Measurements from ENCODE around the gene LMF1. TPM values are rescaled to one million over a fixed set of nuclear protein-coding genes. Genes with fewer than 3 reads are reported as not detected.

The LMF1 gene
- polyA plus RNA-seq, 3 donors = 5.9 to 14.7 (median 10.6) TPM

GRCh38 chr16:803754-804080, 167.1 kb downstream of the LMF1 start:
- H3K4me2 ChIP-seq (replicated peaks; ENCODE audit: extremely low read depth, low read length, poor library complexity, severe bottlenecking) = no peak overlapping the region
- Mint-ChIP-seq H3K36me3 (peaks cover 0 to 3% of the 10 kb centered on the region in 2 donors), H3K9me3 (peaks cover 0 to 2% (median 0%) of the 10 kb centered on the region in 7 donors), H3K27me3 (ENCODE audit: low read depth in 3 of 3) (peaks cover 21 to 54% (median 28%) of the 10 kb centered on the region in 3 donors), H3K27ac (no peak overlapping the region), H3K4me1 (peaks cover 15% of the 10 kb centered on the region), H3K4me3 (no peak overlapping the region)
- H4K20me1 ChIP-seq (ENCODE audit: insufficient read depth, low read length) = no peaks in the 10 kb centered on the region
- no CpG with 5 or more reads among the region's 8 CpGs for WGBS (ENCODE audit: insufficient coverage)
- no peaks in the 10 kb centered on the region for H3K9me3 ChIP-seq (replicated peaks in 1 of 2; ENCODE audit: control insufficient read depth in 1 of 2, insufficient read depth in 1 of 2, low read length in 2 of 2)
- H3K27me3 ChIP-seq (ENCODE audit: control insufficient read depth in 2 of 2, insufficient read depth in 2 of 2, low read length in 2 of 2) = peaks cover 5 to 35% of the 10 kb centered on the region in 2 donors
- no peak for DNase-seq
- H3K36me3 ChIP-seq (replicated peaks in 1 of 2; ENCODE audit: control insufficient read depth in 1 of 2, insufficient read depth in 2 of 2, low read length in 2 of 2) = no peaks in the 10 kb centered on the region
- peaks cover 8 to 10% of the 10 kb centered on the region in 2 donors for H3K4me1 ChIP-seq (ENCODE audit: control insufficient read depth in 1 of 2, insufficient read depth in 2 of 2, low read length in 2 of 2)
- intact Hi-C loops (cut with micrococcal nuclease) = no loop called here
- no peaks in the 10 kb centered on the region for H3K79me2 ChIP-seq (ENCODE audit: insufficient read depth, low read length)
- H2AFZ ChIP-seq (ENCODE audit: insufficient read depth, low read depth, low read length, poor library complexity, severe bottlenecking) = no peak overlapping the region
- no peak overlapping the region for H3K9ac ChIP-seq (ENCODE audit: insufficient read depth, low read length, poor library complexity, severe bottlenecking)
- H3K27ac ChIP-seq (ENCODE audit: low read depth in 1 of 2, low read length in 2 of 2) = no peak overlapping the region
- no peak for TF ChIP-seq CTCF (IDR thresholded peaks at IDR 0.05)
- H3K4me3 ChIP-seq (replicated peaks in 1 of 3; ENCODE audit: low read depth in 2 of 3, low read length in 3 of 3) = no peak overlapping the region

Other genes starting within 250 kb of the LMF1 start
- gene ANTKMT, start 249.8 kb downstream of the LMF1 start, polyA plus RNA-seq = 10 to 100 TPM; 21.5 to 56.3 (median 34.4) TPM
- gene CCDC78, start 244.5 kb downstream of the LMF1 start, polyA plus RNA-seq = under 1 TPM in 1 of 3 donors, not detected in 2; 0.96 TPM
- 1 to 10 TPM in 2 of 3 donors, under 1 TPM in 1; 0.60 to 8.9 (median 1.5) TPM for gene HAGHL, start 243.9 kb downstream of the LMF1 start, polyA plus RNA-seq
- gene CIAO3, start 230.0 kb downstream of the LMF1 start, polyA plus RNA-seq = 10 to 100 TPM in 2 of 3 donors, 1 to 10 TPM in 1; 8.6 to 41.1 (median 11.8) TPM
- gene MSLN, start 210.2 kb downstream of the LMF1 start, polyA plus RNA-seq = under 1 TPM in 2 of 3 donors, not detected in 1; 0.07 to 0.29 TPM
- gene RPUSD1, start 182.6 kb downstream of the LMF1 start, polyA plus RNA-seq = 10 to 100 TPM; 29.5 to 38.1 (median 31.5) TPM
- 10 to 100 TPM in 1 of 3 donors, 1 to 10 TPM in 1, under 1 TPM in 1; 0.57 to 13.8 (median 2.2) TPM for gene CHTF18, start 182.4 kb downstream of the LMF1 start, polyA plus RNA-seq
- not detected for gene GNG13, start 170.2 kb downstream of the LMF1 start, polyA plus RNA-seq
- gene SOX8, start 10.8 kb upstream of the LMF1 start, polyA plus RNA-seq = not detected
- not detected for gene SSTR5, start 101.8 kb upstream of the LMF1 start, polyA plus RNA-seq
- gene C1QTNF8, start 125.3 kb upstream of the LMF1 start, polyA plus RNA-seq = not detected
- not detected for gene CACNA1H, start 182.1 kb upstream of the LMF1 start, polyA plus RNA-seq

Measured in CD14-positive monocyte (primary cell).